GM12873 (cell line): Measurements from ENCODE around the gene MID1.
A peak's percentile ranks its signal among the peaks of the same experiment; 100 is the strongest.

Experiments used
- TF ChIP-seq, protein P1 (sequence below): IDR thresholded peaks from 2 replicates; pipeline ENCODE4 v1.5.1; 2012; ENCODE audit warnings: low read depth, mild to moderate bottlenecking, moderate library complexity, low read length, control low read depth; ENCODE audit not compliant: insufficient read depth; ENCODE audit errors: missing control alignments

The MID1 gene

GRCh38 chrX:10617999-10618351 lies 2.4 kb downstream of the MID1 start:
- TF ChIP-seq, protein P1, sequence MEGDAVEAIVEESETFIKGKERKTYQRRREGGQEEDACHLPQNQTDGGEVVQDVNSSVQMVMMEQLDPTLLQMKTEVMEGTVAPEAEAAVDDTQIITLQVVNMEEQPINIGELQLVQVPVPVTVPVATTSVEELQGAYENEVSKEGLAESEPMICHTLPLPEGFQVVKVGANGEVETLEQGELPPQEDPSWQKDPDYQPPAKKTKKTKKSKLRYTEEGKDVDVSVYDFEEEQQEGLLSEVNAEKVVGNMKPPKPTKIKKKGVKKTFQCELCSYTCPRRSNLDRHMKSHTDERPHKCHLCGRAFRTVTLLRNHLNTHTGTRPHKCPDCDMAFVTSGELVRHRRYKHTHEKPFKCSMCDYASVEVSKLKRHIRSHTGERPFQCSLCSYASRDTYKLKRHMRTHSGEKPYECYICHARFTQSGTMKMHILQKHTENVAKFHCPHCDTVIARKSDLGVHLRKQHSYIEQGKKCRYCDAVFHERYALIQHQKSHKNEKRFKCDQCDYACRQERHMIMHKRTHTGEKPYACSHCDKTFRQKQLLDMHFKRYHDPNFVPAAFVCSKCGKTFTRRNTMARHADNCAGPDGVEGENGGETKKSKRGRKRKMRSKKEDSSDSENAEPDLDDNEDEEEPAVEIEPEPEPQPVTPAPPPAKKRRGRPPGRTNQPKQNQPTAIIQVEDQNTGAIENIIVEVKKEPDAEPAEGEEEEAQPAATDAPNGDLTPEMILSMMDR = no peak

DNA sequence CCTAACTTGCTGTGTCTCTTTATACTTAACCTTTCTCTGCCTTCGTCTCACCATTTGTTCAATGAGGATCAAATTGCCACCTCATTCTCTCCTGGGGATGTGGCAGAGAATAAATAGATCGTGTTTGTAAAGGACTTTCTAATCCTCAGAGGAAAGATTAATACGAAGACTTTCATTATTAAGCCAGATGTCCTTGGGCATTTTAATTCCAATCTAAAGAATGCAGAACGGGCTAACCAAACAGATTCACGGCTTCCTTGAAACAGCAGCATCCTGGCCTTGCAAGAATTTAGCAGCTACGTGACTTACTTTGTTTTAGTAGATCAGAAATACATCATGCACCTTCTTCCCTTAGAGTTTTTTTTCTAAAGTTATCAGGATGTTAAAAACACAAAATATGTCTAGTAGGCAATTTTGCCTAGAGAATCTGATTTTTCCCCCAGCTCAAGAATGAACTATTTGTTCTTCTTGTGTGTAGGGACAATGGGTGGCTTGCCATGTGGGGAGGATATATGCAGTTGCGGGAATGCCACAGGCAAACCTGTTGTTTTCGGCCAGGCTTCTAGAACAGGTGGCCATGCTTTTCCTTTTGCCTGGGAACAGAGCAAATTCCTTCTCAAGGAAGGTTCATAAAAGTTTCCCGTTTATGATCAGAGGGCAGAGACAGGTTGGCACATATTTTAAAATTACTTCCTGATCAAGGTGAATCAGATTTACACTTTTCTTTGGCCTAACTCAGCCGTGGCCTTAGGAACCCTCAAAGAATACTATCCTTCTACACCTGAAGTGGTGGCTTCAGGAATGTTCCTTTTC lies 3.0 kb downstream of the MID1 start:
- TF ChIP-seq, protein P1 = no peak

GRCh38 chrX:10615931-10616774 lies 4.2 kb downstream of the MID1 start:
- TF ChIP-seq, protein P1 = peak; percentile 70

DNA sequence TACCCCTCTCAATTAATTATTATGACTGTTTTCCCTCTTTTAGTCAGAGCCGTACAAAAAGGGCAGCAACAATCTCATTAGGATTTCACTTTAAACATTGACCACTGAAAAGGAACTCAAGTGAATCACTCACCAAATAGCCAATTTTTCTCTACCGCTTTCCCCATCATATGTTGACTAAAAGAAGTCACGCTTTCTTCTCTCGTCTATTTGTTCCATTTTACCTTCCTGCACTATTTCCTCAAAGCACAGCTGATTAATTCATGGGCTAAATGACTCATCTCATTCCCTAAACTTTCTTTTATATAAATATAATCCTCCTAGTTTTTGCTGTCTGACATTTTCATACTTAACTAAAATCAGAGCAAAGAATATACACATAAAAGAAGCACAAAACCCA lies 8.2 kb downstream of the MID1 start:
- TF ChIP-seq, protein P1 = no peak

GRCh38 chrX:10611441-10612090 lies 8.8 kb downstream of the MID1 start:
- TF ChIP-seq, protein P1 = no peak

DNA sequence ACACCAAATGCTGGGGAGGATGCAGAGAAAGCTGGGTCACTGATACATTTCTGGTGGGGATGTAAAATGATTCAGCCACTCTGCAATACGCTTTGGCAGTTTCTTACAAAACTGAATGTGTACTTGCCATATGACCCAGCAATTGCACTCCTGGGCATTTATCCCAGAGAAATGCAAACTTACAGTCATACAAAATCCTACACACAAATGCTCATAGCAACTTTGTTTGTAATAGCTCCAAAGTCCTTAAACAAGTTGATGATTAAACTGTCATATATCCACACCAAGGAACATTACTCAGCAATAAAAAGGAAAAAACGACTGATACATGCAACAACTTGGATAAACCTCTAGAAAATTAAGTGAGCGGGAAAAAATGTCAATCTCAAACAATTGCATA lies 12.3 kb downstream of the MID1 start:
- TF ChIP-seq, protein P1 = no peak

DNA sequence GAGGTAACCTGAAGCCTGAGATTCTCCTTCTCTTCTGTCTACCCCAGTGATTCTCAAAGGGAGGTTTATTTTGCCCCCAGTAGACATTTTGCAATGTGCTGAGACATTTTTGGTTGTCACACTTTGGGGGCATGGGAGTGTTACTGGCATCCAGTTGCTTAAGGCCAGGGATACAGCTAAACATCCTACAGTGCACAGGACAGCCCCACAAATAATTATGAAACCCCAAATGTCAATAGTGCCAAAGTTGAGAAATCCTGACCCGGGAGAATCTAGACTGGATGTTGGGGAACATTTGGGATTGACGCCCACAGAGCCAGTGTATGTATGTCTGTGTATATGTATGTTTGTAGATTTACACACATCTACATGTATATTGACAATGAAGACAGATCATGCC lies 13.2 kb downstream of the MID1 start:
- TF ChIP-seq, protein P1 = no peak
